Fibroblast of skin of right biceps (primary cell): ENCODE data around the gene LCLAT1.
A peak's percentile ranks its signal among the peaks of the same experiment; 100 is the strongest.

Experiments
- DNase-seq: peaks from one replicate; pipeline ENCODE4 v3.0.0-alpha.2; 2013

Gene LCLAT1

GRCh38 chr2:30424231-30424630 lies 22.8 kb upstream of the LCLAT1 start:
- DNase-seq: no peak

DNA sequence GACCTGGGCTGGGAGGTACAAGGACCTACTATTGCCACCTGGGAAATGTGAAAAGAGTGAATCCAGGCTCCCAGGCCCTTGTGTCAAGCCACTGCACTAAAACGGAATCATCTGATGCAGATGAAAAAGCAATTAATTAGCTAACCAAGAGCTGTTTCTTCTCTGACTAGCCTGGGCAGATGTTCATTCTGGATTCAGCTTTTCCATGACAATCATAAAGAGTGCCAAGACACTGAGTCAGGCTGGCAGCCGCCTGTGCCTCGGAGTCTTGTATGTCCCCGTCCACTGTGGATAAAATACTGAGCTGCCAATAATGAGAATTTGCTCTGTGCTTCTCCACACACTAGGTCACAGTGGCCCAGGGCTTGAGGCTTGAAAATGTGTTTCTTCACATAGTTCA lies 21.7 kb upstream of the LCLAT1 start:
- peak; percentile 78 for DNase-seq

- DNase-seq: no peak
Measured at GRCh38 chr2:30427606-30428347, 19.3 kb upstream of the LCLAT1 start.

DNA sequence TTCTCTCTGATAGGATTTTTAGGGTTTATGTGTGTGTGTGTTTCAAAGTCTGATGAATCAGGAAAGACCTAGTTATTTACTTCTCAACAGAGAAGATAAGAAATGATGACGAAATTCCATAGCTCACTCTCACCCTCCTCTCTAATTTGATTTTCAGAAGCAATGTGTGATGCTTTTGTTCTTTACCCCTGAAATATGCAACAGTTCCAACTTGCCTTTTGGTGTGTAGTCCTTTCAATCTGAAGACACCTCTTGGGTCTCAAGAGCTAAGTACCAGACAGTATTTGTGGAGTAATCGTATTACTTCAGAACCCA lies 18.7 kb upstream of the LCLAT1 start:
- DNase-seq: no peak

GRCh38 chr2:30428827-30429461 lies 18.1 kb upstream of the LCLAT1 start:
- DNase-seq: no peak

DNA sequence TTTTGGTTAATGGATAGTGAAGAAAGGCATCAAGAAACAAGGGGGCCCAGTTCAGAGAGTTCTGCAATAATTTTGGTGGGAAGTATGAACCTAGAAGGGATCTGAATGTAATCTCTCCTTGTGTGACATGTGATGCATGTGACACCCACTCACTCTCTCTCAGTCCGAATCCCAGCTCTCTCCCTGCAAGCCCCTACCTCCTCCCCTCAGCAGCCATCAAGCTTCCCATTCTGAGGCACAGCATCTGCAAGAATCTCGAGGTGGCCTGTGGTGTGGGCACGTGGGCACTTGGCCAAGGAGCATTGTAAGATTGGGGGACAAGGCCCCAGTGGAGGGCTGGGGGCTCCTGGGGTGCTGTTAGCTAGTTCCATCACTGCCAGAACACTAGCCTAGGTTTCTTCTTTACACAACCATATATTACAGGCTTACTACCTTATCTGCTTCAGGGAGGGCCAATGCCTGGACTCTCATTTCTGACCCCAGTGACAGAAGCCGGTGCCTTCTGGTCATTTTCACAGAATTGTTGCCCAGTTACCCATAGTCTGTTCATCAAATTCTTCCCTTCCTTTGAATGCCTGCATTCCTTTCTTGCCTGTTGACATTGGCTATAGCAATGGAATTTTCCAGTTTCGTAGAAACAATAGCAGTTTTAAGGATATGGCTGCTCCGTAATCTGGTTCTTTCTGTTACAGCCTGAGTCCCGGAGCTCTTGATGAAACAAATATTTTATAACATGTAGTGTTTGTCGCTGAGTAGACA lies 13.3 kb upstream of the LCLAT1 start:
- no peak for DNase-seq

DNA sequence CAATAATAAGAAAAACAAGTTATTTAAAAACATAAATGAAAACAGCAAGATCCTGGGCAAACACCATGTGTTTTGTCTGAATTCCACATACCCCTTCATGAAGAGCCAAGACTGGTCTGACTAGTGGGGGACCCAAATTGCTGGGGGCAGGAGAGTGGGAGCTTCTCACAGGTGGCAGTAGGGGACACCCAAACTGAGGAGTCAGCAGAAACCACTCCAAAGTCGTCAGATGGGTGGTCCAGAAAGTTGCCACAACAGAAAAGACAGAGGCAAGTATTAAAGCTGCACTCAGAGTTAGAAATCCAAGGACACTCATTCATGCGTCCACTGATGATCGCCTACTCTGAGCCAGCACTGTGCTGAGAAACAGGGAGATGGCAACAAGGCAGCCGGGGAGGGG lies 12.3 kb upstream of the LCLAT1 start:
- no peak for DNase-seq

DNA sequence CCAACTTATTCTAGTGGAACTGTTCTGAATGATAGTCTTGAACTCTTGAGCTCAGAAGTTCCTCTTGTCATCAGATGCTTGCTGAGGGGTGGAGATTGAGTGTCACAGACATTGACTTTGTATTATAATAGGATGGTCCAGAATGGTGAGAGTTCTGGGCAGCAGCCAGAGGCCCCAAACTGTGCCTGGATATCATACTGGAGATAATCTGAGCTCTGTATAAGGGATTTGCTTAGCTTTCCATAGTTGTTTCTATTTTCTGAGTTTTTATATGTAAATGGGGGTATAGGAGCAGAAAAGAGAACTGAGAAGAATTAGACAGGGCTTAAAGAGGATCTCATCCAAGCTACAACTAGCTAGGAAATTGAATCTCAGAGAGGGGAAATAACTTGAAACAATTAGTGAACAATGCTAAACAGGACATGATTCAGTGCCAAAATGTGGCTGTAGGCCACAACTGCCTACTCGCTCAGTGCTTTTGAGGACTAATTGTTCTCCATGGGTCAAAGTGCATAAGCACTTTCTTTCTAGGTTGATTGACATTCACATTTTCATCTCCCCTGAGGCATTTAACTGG lies 10.1 kb upstream of the LCLAT1 start:
- peak; percentile 26 for DNase-seq

GRCh38 chr2:30437809-30438548 lies 9.1 kb upstream of the LCLAT1 start:
- no peak for DNase-seq

GRCh38 chr2:30439296-30439695 lies 7.8 kb upstream of the LCLAT1 start:
- no peak for DNase-seq

GRCh38 chr2:30439879-30440278 lies 7.2 kb upstream of the LCLAT1 start:
- no peak for DNase-seq

- DNase-seq: no peak
Measured at GRCh38 chr2:30441023-30441422, 6.0 kb upstream of the LCLAT1 start.

GRCh38 chr2:30443081-30443480 lies 4.0 kb upstream of the LCLAT1 start:
- DNase-seq: no peak

DNA sequence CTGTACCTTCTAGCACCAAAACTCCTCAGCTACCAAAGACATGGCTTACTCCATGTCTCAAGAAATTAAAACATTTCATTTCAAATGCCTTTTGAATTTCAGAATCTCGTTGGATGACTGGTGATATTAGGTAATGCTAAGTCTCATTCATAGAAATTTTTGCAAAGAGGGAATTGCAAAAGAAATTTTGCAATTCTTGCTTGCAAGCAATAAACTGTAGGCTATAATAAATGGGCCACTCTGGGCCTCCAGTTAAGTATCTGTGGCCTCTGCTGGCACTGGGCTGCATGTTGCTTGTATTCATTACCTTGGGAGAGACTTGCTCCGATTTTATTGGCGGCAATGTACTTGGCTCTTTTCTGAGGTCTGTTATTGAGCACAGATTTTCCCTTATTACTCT lies 2.8 kb upstream of the LCLAT1 start:
- no peak for DNase-seq

DNA sequence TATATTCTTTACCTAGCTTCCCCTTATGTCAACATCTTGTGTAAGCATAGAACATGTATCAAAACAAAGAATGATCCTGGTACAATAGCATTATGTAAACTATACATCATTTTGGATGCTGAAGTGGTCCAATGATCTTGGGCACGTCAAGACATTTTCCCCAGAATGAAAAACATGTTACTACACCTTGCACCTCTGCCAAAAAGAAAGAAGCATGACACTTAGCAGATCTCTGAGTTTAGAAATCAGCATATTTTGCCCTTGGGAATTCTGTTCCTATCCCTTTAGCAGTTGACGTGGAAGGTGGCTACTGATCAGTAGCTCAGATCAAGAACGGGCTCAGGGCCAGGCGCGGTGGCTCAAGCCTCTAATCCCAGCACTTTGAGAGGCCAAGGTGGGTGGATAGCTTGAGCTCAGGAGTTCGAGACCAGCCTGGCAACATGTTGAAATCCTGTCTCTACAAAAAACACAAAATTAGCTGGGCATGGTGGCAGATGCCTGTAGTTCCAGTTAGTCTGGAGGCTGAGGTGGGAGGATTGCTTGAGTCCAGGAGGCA lies 1.7 kb upstream of the LCLAT1 start:
- DNase-seq: no peak

- DNase-seq: no peak
Measured at GRCh38 chr2:30446602-30447148, 371 bp upstream of the LCLAT1 start.

DNA sequence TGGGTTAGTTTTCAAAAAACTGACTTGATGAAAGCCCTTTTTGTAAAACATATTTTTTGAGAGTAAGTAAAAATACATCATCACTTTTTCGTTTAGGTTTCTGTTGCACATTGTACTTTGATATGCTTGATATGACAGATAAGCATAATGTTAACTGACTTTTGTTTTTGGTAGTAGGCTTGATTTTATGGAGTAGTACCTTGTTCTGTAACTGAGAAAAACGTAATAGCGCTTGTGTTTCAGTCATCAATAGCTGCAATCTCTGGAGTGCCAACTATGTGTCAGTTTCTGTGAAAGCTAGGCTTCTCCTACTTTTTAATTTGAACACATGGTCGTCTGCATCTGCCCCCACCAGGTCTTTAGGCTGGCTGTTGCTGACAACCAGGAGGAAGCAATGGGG lies 1.3 kb downstream of the LCLAT1 start:
- DNase-seq: no peak

DNA sequence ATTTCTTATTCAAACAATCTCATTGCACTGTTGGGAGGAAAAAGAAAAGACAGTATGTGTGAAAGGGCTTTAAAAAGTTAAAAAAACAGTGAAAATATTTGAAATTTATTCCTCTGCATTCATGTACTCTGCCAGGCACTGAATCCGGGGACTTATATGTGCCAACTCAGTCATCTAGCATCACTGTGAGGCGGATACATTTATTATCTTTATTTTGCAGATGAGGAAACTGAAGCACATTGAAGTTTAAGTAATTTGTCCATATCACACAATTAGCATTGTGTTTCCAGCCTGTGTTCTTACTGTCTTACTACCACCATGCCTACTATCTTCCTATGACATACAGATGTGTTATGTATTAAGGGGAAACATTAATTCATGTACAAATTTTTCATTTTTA lies 1.8 kb downstream of the LCLAT1 start:
- DNase-seq: no peak

DNA sequence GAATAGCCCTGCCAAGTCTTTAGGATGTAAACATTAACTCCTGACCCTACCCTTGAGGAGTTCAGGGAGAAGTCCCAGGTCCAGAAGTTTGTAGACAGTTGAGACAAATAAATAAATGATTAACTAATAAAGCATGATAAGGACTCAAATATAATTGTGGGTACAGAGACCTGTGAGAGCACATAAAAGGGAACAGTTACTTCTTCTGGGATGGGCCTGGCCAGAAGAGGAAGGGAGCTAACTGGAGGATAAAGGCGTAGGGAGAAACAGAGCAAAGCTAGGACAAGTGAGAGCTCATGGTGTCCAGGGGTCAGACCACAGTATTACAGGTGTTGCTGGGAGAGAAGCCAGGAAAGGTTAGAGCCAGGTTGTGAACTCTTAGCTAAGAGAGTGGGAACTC lies 3.0 kb downstream of the LCLAT1 start:
- no peak for DNase-seq

DNA sequence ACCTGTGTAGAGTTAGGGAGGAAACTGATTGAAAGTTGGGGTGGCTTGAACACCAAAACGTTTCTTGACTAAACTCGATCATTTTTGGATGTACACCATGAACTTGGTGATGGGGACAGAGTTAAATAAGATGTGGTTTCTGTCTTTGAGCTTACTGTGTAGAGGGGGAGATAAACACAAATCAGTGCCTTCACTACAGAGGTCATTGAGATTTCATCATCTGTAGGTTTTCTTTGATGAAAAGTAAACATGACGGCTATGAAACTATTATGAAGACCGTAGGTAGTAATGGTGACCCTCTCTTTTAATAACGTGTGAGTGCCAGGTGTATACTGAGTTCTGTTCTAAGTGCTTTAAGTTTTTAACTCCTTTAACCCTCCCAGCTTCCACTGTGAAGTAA lies 6.5 kb downstream of the LCLAT1 start:
- no peak for DNase-seq

- DNase-seq: peak; percentile 16
Measured at GRCh38 chr2:30454571-30454970, 7.5 kb downstream of the LCLAT1 start.

GRCh38 chr2:30455114-30455738 lies 8.2 kb downstream of the LCLAT1 start:
- DNase-seq: no peak
